ENCODE measurements around the gene MAN1A2.

Gene MAN1A2

DNA sequence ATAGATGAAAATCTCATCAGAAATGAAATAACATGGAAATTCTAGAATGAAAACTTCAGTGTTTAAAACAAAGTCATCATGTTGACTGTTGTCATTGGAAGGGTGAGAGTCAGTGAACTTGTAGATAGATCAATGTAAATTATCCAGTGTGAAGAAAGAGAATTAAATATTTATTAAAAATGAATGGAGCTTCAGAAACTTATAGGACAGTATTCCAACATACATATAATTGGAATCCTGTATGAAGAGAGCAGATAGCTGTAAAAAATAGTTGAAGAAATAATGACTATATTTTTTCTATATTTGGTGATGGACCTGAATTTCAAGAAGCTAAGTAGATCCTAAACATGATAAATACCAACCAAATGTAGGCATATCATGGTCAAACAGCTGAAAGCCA is 60.0 kb downstream of the MAN1A2 start:
- DNase-seq, result peak; percentile 5
- H3K9ac ChIP-seq (ENCODE audit: low read length), result no peak overlapping the region
- H2AK5ac ChIP-seq (ENCODE audit: low read length, severe bottlenecking), result no peak overlapping the region
- no peak overlapping the region for H2AFZ ChIP-seq (ENCODE audit: low read depth, low read length)
- H3K27ac ChIP-seq (ENCODE audit: low read length, poor library complexity, severe bottlenecking), result no peak overlapping the region
- peaks cover 4% of the 10 kb centered on the region for H3K79me1 ChIP-seq (replicated peaks; ENCODE audit: low read length, poor library complexity, severe bottlenecking)
- no peak overlapping the region for H3K4me2 ChIP-seq (ENCODE audit: low read length, poor library complexity, severe bottlenecking)
- no peak overlapping the region for H4K91ac ChIP-seq (ENCODE audit: low read length)
- H3K18ac ChIP-seq (ENCODE audit: low read depth in 1 of 2, low read length in 2 of 2), result no peak overlapping the region
- H2BK12ac ChIP-seq (ENCODE audit: low read length in 2 of 2), result no peak overlapping the region
- no peak overlapping the region for H3K14ac ChIP-seq (ENCODE audit: low read length in 2 of 2)
- H2BK15ac ChIP-seq (ENCODE audit: low read depth, poor library complexity, severe bottlenecking), result no peak overlapping the region
- H3K4me1 ChIP-seq (ENCODE audit: control insufficient read depth, insufficient read depth, low read depth, low read length), result no peaks in the 10 kb centered on the region
- no peak overlapping the region for H4K8ac ChIP-seq (ENCODE audit: low read length)
- no peak overlapping the region for H3K4ac ChIP-seq (ENCODE audit: low read depth in 1 of 2, low read length in 2 of 2)
- peak overlapping the region in 1 of 2 experiments; percentile 12 for H3K4me3 ChIP-seq (ENCODE audit: insufficient read depth in 1 of 2, low read depth in 1 of 2, low read length in 2 of 2)
- peaks cover 39% of the 10 kb centered on the region for H3K9me3 ChIP-seq (ENCODE audit: control insufficient read depth, low read length)
- H3K23ac ChIP-seq (ENCODE audit: low read length in 2 of 2), result no peak overlapping the region
- no peaks in the 10 kb centered on the region for H3K27me3 ChIP-seq (ENCODE audit: control insufficient read depth in 1 of 2, insufficient read depth in 1 of 2, low read length in 2 of 2)
- peaks cover 5 to 15% of the 10 kb centered on the region in 2 experiments for H3K36me3 ChIP-seq (ENCODE audit: control insufficient read depth in 1 of 2, insufficient read depth in 2 of 2, low read depth in 1 of 2, low read length in 2 of 2)
- H2BK5ac ChIP-seq (ENCODE audit: low read depth, low read length, poor library complexity, severe bottlenecking), result no peak overlapping the region
- no peak overlapping the region for H2BK120ac ChIP-seq (ENCODE audit: low read depth, low read length)

GRCh38 chr1:117433943-117434342 is 66.7 kb downstream of the MAN1A2 start:
- Histone ChIP-seq H3K23ac (ENCODE audit: low read length in 2 of 2) (no peak overlapping the region), H3K18ac (ENCODE audit: low read depth in 1 of 2, low read length in 2 of 2) (no peak overlapping the region), H3K27me3 (ENCODE audit: control insufficient read depth in 1 of 2, insufficient read depth in 1 of 2, low read length in 2 of 2) (no peaks in the 10 kb centered on the region), H2BK15ac (ENCODE audit: low read depth, poor library complexity, severe bottlenecking) (no peak overlapping the region), H2BK120ac (ENCODE audit: low read depth, low read length) (no peak overlapping the region), H4K91ac (ENCODE audit: low read length) (no peak overlapping the region), H2BK5ac (ENCODE audit: low read depth, low read length, poor library complexity, severe bottlenecking) (no peak overlapping the region), H3K4me3 (ENCODE audit: insufficient read depth in 1 of 2, low read depth in 1 of 2, low read length in 2 of 2) (no peak overlapping the region), H3K9me3 (ENCODE audit: control insufficient read depth, low read length) (no peaks in the 10 kb centered on the region), H3K9ac (ENCODE audit: low read length) (no peak overlapping the region), H3K79me1 (replicated peaks; ENCODE audit: low read length, poor library complexity, severe bottlenecking) (peaks cover 6% of the 10 kb centered on the region), H2BK12ac (ENCODE audit: low read length in 2 of 2) (no peak overlapping the region), H3K14ac (ENCODE audit: low read length in 2 of 2) (no peak overlapping the region), H3K4me2 (ENCODE audit: low read length, poor library complexity, severe bottlenecking) (no peak overlapping the region), H3K4me1 (ENCODE audit: control insufficient read depth, insufficient read depth, low read depth, low read length) (no peaks in the 10 kb centered on the region), H2AK5ac (ENCODE audit: low read length, severe bottlenecking) (no peak overlapping the region), H3K36me3 (ENCODE audit: control insufficient read depth in 1 of 2, insufficient read depth in 2 of 2, low read depth in 1 of 2, low read length in 2 of 2) (no peaks in the 10 kb centered on the region), H3K4ac (ENCODE audit: low read depth in 1 of 2, low read length in 2 of 2) (no peak overlapping the region), H2AFZ (ENCODE audit: low read depth, low read length) (no peak overlapping the region), H4K8ac (ENCODE audit: low read length) (no peak overlapping the region), H3K27ac (ENCODE audit: low read length, poor library complexity, severe bottlenecking) (no peak overlapping the region)
- DNase-seq, result peak; percentile 48
- no CpG with 5 or more reads among the region's 1 CpG for WGBS

- Histone ChIP-seq H3K9ac (ENCODE audit: low read length) (no peak overlapping the region), H3K4me1 (ENCODE audit: control insufficient read depth, insufficient read depth, low read depth, low read length) (no peaks in the 10 kb centered on the region), H2BK12ac (ENCODE audit: low read length in 2 of 2) (no peak overlapping the region), H3K4me3 (ENCODE audit: insufficient read depth in 1 of 2, low read depth in 1 of 2, low read length in 2 of 2) (no peak overlapping the region), H2AFZ (ENCODE audit: low read depth, low read length) (no peak overlapping the region), H3K23ac (ENCODE audit: low read length in 2 of 2) (no peak overlapping the region), H4K91ac (ENCODE audit: low read length) (no peak overlapping the region), H2BK15ac (ENCODE audit: low read depth, poor library complexity, severe bottlenecking) (no peak overlapping the region), H3K4me2 (ENCODE audit: low read length, poor library complexity, severe bottlenecking) (no peak overlapping the region), H2BK5ac (ENCODE audit: low read depth, low read length, poor library complexity, severe bottlenecking) (no peak overlapping the region), H3K18ac (ENCODE audit: low read depth in 1 of 2, low read length in 2 of 2) (peak overlapping the region in 1 of 2 experiments; percentile 22), H3K27me3 (ENCODE audit: control insufficient read depth in 1 of 2, insufficient read depth in 1 of 2, low read length in 2 of 2) (no peaks in the 10 kb centered on the region), H2AK5ac (ENCODE audit: low read length, severe bottlenecking) (no peak overlapping the region), H3K9me3 (ENCODE audit: control insufficient read depth, low read length) (no peaks in the 10 kb centered on the region), H2BK120ac (ENCODE audit: low read depth, low read length) (no peak overlapping the region), H3K79me1 (replicated peaks; ENCODE audit: low read length, poor library complexity, severe bottlenecking) (peaks cover 11% of the 10 kb centered on the region), H3K36me3 (ENCODE audit: control insufficient read depth in 1 of 2, insufficient read depth in 2 of 2, low read depth in 1 of 2, low read length in 2 of 2) (no peaks in the 10 kb centered on the region), H4K8ac (ENCODE audit: low read length) (no peak overlapping the region), H3K27ac (ENCODE audit: low read length, poor library complexity, severe bottlenecking) (no peak overlapping the region), H3K4ac (ENCODE audit: low read depth in 1 of 2, low read length in 2 of 2) (no peak overlapping the region), H3K14ac (ENCODE audit: low read length in 2 of 2) (no peak overlapping the region)
- DNase-seq, result peak; percentile 65
- no CpG with 5 or more reads among the region's 1 CpG for WGBS
Measured at GRCh38 chr1:117436513-117436912, 69.3 kb downstream of the MAN1A2 start.

GRCh38 chr1:117447661-117448060 is 80.4 kb downstream of the MAN1A2 start:
- H3K27me3 ChIP-seq (ENCODE audit: control insufficient read depth in 1 of 2, insufficient read depth in 1 of 2, low read length in 2 of 2), result no peaks in the 10 kb centered on the region
- H3K4me3 ChIP-seq (ENCODE audit: insufficient read depth in 1 of 2, low read depth in 1 of 2, low read length in 2 of 2), result no peak overlapping the region
- H2BK120ac ChIP-seq (ENCODE audit: low read depth, low read length), result no peak overlapping the region
- no peak overlapping the region for H2BK12ac ChIP-seq (ENCODE audit: low read length in 2 of 2)
- no peak overlapping the region for H3K18ac ChIP-seq (ENCODE audit: low read depth in 1 of 2, low read length in 2 of 2)
- no peak overlapping the region for H3K9ac ChIP-seq (ENCODE audit: low read length)
- DNase-seq, result no peak
- no peak overlapping the region for H2BK15ac ChIP-seq (ENCODE audit: low read depth, poor library complexity, severe bottlenecking)
- no peak overlapping the region for H2AFZ ChIP-seq (ENCODE audit: low read depth, low read length)
- H2BK5ac ChIP-seq (ENCODE audit: low read depth, low read length, poor library complexity, severe bottlenecking), result no peak overlapping the region
- no peak overlapping the region for H3K4ac ChIP-seq (ENCODE audit: low read depth in 1 of 2, low read length in 2 of 2)
- peaks cover 22% of the 10 kb centered on the region for H3K9me3 ChIP-seq (ENCODE audit: control insufficient read depth, low read length)
- WGBS, result 96% methylated on average over 2 of the region's 2 CpGs
- H3K14ac ChIP-seq (ENCODE audit: low read length in 2 of 2), result no peak overlapping the region
- no peak overlapping the region for H2AK5ac ChIP-seq (ENCODE audit: low read length, severe bottlenecking)
- H3K23ac ChIP-seq (ENCODE audit: low read length in 2 of 2), result no peak overlapping the region
- H3K4me1 ChIP-seq (ENCODE audit: control insufficient read depth, insufficient read depth, low read depth, low read length), result no peaks in the 10 kb centered on the region
- H4K8ac ChIP-seq (ENCODE audit: low read length), result no peak overlapping the region
- H3K4me2 ChIP-seq (ENCODE audit: low read length, poor library complexity, severe bottlenecking), result no peak overlapping the region
- H3K79me1 ChIP-seq (replicated peaks; ENCODE audit: low read length, poor library complexity, severe bottlenecking), result peaks cover 12% of the 10 kb centered on the region
- H3K27ac ChIP-seq (ENCODE audit: low read length, poor library complexity, severe bottlenecking), result no peak overlapping the region
- peaks cover 10 to 14% of the 10 kb centered on the region in 2 experiments for H3K36me3 ChIP-seq (ENCODE audit: control insufficient read depth in 1 of 2, insufficient read depth in 2 of 2, low read depth in 1 of 2, low read length in 2 of 2)
- H4K91ac ChIP-seq (ENCODE audit: low read length), result no peak overlapping the region

All from mesenchymal stem cell (in vitro differentiated cells and primary cell).